ENCODE measurements around the gene DNAAF8. TPM values are rescaled to one million over a fixed set of nuclear protein-coding genes. Genes with fewer than 3 reads are reported as not detected.
A peak's percentile ranks its signal among the peaks of the same experiment; 100 is the strongest.

The DNAAF8 gene
- polyA plus RNA-seq, 1 of the 3 experiments (the other 2 are of a cell fraction) = 3.1 TPM

GRCh38 chr16:4704491-4704890, 29.8 kb upstream of the DNAAF8 start:
- Histone ChIP-seq H2AFZ (ENCODE audit: low read depth) (no peak overlapping the region), H3K4me3 (ENCODE audit: low read depth in 2 of 2, low read length in 1 of 2) (no peak overlapping the region), H3K27me3 (ENCODE audit: insufficient read depth) (no peaks in the 10 kb centered on the region), H3K27ac (ENCODE audit: low read depth in 2 of 2, low read length in 1 of 2) (no peak overlapping the region), H3K9me2 (no peaks in the 10 kb centered on the region), H3K9me3 (no peaks in the 10 kb centered on the region), H3K36me3 (replicated peaks in 1 of 2; ENCODE audit: control insufficient read depth in 1 of 2, insufficient read depth in 2 of 2, low read length in 1 of 2) (peaks cover 14 to 52% of the 10 kb centered on the region in 2 experiments), H4K20me1 (ENCODE audit: insufficient read depth) (no peaks in the 10 kb centered on the region), H3K4me1 (ENCODE audit: control insufficient read depth in 1 of 2, insufficient read depth in 2 of 2, low read depth in 1 of 2, low read length in 1 of 2) (no peaks in the 10 kb centered on the region), H3F3A (replicated peaks; ENCODE audit: insufficient read depth) (peaks cover 4% of the 10 kb centered on the region), H3K79me2 (ENCODE audit: insufficient read depth) (peaks cover 23% of the 10 kb centered on the region), H3K9ac (no peak overlapping the region), H3K4me2 (no peak overlapping the region)
- CTCF ChIA-PET = no interaction called here
- WGBS (ENCODE audit: low lambda C conversion rate) = 91% methylated on average over 7 of the region's 8 CpGs
- POLR2A ChIA-PET = interaction anchor here (1.6 kb wide), 1 partner anchor 11 kb away, joined by 4 read pairs; the partner anchor contains the start of gene NUDT16L1
- DNase-seq = peak; percentile 3
- TF ChIP-seq SMC3 (IDR thresholded peaks at IDR 0.05; ENCODE audit: low read depth, low read length) (no peak), EZH2phosphoT487 (IDR thresholded peaks at IDR 0.05; ENCODE audit: borderline replicate concordance, low read depth) (no peak), TAF1 (IDR thresholded peaks at IDR 0.05; ENCODE audit: borderline replicate concordance, low read depth, low read length) (no peak), MAX (IDR thresholded peaks at IDR 0.05; ENCODE audit: low read depth) (no peak), EP300 (IDR thresholded peaks at IDR 0.05; ENCODE audit: borderline replicate concordance in 1 of 2, low read depth in 1 of 2, low read length in 1 of 2) (no peak), REST (IDR thresholded peaks at IDR 0.05; ENCODE audit: low read depth, low read length) (no peak), GABPA (IDR thresholded peaks at IDR 0.05; ENCODE audit: low read depth) (no peak), TEAD4 (IDR thresholded peaks at IDR 0.05; ENCODE audit: borderline replicate concordance, insufficient read depth) (no peak), USF2 (IDR thresholded peaks at IDR 0.05; ENCODE audit: borderline replicate concordance, low read depth, low read length) (no peak), RAD21 (IDR thresholded peaks at IDR 0.05; ENCODE audit: low read length) (no peak), TCF12 (IDR thresholded peaks at IDR 0.05) (no peak), RFX5 (IDR thresholded peaks at IDR 0.05; ENCODE audit: low read length) (no peak), CTCF (IDR thresholded peaks at IDR 0.05) (no peak), FOXM1 (IDR thresholded peaks at IDR 0.05; ENCODE audit: low read depth) (no peak), NFIC (IDR thresholded peaks at IDR 0.05; ENCODE audit: borderline replicate concordance) (no peak), IRF3 (IDR thresholded peaks at IDR 0.05; ENCODE audit: low read depth, low read length) (no peak), GATA2 (CRISPR knock-in tag; IDR thresholded peaks at IDR 0.05) (no peak), YY1 (IDR thresholded peaks at IDR 0.05; ENCODE audit: low read depth) (no peak)

All from SK-N-SH (cell line).